ENCODE data around the gene SLK.

Gene SLK

DNA sequence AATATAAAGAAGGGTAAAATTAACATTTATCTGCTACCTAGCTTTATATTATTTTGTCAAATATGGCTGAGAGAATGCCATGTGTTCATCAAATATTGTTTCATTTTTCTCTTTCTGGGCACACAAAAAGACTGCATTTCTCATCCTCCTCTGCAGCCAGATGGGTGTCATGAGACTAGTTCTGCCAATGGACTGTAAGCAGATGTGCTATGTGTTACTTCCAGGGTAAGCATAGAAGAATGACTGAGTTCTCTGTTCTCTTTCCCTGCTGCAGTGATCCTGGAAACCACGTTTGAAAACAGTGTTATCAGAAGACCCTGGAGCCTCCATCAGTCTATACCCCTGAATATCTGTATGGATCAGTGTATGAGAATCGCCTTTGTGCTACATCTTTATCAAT, 24.1 kb upstream of the SLK start:
- no peak for DNase-seq

DNA sequence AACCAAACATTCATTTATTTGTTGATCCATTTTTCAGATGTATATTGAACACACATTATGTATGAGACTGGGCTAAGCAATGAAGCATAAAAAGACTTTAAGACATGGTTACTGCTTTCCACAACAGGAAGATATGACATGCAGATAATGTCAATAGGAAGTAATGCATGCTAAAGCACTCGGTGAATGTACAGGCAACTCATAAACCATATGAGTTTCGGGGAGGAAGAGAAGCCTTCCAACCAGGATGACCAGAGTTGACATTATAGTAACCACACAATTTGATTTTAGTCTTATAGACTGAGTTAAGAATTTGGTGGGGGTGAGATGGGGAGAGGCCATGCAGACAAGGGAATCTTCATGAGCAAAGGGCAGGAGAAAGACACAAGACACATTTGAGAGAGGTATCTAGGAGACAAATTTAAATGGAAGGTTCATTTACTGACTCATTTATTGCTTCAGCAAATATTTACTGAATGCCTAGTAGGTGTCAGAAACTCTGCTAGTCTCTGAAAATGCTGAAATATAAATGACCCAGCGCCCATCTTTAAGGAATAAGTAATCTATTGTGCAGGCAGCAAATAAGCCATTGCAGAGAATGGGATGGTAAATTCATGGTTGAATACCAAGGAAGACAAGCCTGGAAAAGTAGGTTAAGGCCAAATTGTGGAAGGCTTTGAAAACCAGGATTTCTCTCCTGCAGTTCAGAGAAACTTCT, 19.0 kb upstream of the SLK start:
- DNase-seq = no peak

DNA sequence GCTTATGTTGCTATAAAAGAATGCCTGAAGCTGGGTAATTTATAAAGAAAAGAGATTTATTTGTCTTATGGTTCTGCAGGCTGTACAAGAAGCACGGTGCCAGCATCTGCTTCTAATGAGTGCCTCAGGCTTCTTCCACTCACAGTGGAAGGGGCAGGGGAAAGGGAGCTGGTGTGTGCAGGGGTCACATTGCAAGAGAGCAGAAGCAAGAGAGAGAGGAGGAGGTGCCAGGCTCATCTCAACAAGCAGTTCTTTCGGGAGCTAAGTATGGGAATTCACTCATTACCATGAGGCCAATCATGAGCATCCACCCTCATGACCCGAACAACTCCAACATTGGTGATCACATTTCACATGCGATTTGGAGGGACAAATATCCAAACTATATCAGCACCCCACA, 17.2 kb upstream of the SLK start:
- DNase-seq = no peak

DNA sequence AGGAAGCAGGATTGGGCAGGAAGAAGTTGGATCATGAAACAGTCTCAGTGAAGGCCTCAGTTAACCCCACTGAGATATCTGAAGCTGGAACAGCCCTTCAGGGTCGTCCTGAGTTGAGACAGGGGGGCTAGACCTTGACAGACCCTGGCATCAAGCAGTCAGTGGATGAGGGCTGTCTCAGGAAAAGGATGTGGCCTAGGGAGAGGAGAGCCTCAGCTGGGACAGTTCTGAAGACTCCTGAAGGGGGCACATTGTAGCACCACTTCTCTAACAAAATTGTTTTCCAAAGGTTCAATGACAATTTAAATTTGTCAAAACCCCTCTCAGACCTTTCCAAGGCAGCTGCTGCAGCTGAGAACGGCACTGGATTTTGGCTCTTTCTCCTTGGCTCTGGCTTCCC, 15.8 kb upstream of the SLK start:
- no peak for DNase-seq

DNA sequence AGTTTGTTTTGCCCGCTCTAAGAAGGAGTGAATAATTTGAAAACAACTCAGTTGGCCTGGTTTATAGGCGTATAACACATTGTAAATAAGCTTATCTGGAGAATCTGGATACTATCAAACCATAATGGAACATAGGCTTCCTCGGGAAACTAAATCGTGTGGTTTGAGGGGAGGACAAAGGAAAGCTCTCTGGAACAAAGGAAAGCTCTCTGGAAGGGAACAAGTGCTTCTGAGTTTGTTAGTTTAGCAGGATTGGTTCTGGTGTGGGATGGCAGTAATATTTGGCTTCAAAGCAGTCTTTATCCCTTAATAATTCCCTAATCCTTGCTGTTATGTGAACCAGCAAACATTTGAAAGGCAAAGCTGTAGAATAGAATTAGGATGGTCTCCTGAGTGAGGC, 15.0 kb upstream of the SLK start:
- DNase-seq = no peak

DNA sequence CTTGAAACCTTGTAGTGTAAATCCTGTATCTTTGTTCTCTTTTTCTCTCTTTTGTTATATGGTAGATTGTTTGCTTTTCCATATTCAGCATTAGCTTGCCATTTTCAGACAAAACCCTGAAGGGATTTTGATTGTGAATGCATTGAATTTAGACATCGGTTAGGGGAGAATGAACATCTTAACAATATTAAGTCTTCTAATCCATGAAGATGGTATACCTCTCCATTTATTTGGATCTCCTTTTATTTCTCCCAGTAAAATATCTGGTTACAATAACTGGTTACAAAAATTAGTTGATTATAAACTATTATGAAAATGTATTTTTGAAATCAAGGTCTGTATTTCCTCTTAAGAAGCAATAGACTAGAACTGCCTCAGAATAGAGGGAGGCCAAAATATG, 12.4 kb upstream of the SLK start:
- no peak for DNase-seq

DNA sequence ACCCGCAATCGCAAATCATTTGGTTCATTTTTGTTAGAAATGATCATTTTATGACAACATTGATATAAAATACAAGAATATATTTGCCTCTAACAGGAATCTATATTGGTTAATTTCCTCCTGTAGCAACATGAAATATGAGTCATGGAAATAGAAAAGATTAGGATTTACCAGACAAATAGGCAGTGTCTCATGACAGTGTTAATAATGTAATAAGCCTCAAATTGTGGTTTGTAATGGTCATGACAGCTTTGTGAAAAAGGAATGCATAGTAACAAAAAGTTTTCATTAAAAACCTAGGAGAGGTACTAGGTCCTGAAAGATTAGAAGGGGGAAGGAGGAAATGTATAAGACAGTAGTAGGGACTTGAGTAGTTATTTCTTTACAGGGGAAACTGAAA, 7.9 kb upstream of the SLK start:
- no peak for DNase-seq

DNA sequence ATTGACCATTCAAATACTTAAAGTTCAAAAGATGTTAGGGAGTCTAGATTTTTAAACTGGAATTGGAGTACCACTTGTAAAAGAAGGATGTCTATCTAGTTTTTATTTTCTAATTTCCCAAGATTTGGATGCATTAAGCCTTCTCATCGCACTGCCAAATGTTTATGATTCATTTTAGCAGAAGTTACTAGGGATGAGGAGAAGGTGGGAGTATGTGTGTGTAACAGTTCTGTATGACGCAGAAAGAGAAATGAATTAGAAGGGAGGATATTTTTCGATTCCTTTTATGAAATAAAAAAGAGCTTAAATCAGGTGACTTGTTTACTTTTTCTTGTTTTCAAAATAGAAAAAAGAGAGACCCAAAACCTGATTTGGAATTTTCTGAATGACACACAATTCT, 6.8 kb upstream of the SLK start:
- no peak for DNase-seq

DNA sequence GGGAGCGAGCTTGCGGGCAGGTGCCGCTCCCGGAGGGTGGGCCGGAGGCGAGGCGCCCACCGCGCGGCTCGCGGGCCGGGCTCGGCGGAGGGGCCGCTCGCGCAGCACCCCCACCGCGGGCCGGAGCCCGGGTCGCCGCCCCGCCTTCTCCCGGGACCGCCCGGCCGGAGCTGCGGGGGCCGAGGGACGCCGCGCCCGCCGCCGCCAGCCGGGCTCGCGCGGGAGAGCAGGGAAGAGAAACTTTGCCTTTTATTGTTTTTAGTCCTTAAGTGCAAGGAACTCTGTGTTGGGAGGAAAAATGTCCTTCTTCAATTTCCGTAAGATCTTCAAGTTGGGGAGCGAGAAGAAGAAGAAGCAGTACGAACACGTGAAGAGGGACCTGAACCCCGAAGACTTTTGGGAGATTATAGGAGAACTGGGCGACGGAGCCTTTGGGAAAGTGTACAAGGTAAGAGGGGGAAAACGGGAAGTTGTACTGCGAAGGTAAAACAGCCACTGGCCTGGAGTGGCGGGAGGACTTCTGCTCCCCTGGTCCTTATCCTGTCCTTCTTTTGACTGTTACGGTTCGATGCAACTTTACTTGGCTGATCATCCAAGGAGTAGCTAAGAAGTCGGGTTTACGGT, 620 bp downstream of the SLK start:
- DNase-seq = peak in 1 of 2 donors; percentile 32

DNA sequence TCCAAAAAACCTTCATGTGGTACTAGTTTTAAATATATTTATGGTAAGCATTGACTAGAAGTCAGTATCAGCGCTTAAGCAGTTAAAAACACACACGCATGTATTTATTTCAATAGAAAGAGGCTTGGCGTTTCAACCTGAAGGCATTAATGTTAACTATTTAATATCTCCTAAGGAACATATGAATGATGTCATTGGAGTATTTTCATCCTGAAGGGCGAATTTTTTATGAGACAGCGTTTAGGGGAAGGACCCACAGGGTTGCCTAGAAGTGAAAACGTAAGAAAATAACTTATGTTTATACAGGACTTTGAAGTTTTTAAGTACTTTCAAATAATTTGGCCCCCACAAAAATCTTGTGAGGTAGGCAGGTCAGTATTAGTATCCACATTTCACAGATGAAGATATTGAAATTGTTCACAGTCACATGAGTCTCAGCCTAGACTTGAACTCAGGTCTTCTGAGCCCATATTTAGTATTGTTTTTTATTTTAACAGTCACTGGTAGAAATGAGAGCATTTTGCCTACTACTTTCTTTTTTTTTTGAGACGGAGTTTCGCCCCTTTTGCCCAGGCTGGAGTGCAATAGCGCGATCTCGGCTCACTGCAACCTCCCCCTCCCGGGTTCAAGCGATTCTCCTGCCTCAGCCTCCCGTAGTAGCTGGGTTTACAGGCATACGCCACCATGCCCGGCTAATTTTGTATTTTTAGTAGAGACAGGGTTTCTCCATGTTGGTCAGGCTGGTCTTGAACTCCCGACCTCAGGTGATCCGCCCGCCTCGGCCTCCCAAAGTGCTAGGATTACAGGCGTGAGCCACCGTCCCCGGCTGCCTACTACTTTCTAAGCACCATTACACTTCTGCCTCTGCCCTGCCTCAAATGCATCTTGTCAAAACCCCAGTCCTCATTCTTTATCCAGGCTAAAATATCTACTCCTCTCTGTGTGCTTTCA, 1.8 kb downstream of the SLK start:
- no peak for DNase-seq

DNA sequence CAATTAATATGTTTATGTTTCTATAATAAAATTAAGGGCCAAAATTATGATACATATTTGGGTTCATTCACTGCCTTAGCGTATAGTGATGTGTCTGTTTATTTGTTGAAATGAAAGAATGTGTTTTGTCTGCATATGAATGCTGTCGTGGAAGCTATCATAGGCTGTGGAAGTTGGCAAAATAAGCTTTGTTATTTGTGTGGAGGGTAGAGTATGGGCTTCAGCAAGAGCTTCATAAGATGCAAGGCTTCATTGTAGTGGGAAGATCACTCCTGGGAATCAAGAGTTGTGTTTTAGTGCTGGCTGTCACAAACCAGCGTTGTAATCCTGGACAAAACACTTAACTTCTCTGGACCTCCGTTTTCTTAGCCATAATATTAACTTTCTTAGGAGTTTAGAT, 2.5 kb downstream of the SLK start:
- no peak for DNase-seq

DNA sequence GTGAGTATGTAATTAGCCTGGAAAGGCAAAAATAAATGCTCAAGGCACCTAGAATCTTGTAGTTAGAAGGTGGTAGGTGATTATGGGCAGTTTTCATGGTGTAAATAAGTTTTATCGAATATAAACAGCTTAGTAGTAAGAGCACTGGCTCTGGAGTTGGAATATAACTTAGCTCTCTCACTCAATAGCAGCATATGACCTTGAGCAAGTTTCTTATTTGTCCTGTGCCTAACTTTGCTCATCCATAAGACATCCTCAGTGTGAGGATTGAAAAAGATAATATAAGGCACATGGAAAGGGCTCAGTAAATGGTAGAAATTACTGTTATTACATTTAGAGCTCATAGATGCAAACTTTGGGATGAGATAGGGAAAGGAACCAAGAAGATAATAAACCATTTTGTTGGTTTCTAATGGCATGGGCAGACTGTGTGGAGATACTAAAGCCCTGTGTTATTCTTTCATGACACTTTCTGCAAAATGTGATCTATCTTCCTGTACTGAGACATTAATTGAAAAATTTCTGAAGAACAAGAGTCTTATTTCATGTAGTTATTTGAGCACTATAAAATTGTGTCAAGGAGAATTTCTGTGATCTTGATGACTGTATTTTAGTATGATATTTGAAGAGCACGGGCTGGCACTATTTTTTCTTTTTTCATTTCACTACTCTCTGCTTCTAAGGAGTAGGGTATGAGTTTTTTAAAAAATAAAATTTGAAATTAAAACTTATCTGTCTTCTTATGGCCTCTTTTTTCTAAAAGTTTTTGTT, 3.1 kb downstream of the SLK start:
- no peak for DNase-seq

DNA sequence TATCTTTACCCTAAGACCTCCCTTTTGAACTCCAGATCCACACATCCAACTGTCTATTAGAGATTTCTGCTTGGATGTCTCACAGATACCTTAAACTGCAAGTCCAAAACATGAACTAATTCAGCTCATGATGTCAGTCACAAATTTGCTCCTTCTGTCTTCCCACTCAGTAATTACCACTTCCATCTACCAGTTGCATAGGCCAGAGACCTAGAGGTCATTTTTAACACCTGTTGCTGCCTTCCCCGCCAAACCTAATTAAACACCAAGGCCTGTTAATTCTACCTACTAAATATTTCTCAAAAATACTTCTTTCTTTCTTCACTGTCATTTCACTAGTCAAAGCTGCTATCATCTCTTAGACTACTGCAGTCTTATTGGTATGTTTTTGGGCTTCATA, 8.2 kb downstream of the SLK start:
- DNase-seq = no peak

DNA sequence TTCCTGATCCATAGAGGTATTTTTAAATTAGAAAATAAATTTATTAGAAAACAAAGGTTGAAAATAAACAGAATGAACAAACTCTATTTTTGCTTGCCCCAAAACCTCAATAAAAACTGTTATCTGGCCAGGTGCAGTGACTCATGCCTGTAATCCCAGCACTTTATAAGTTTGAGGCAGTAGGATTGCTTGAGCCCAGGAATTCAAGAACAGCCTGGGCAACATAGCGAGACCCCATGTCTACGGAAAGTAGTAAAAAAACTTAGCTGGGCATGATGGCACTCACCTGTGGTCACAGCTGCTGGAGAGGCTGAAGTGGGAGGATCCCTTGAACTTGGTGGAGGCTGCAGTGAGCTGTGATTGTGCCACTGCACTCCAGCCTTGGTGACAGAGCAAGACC, 10.3 kb downstream of the SLK start:
- no peak for DNase-seq

DNA sequence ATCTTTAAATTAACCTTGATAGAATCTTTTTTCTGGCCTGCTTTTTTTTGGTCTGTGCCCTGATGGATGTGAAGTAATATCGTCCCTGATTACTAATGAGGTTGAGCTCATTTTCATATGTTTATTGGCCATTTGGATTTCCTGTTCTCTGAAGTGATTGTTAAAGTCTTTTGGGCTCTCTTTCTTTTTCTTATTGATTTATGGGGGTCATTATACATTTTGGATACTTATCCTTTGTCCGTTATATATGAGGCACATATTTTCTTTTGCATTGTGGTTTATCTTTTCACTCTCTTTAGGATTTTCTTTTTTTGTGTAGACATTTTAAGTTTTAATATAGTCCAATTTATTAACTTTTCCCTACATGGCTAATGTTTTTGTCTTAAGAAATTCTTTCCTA, 12.6 kb downstream of the SLK start:
- no peak for DNase-seq

DNA sequence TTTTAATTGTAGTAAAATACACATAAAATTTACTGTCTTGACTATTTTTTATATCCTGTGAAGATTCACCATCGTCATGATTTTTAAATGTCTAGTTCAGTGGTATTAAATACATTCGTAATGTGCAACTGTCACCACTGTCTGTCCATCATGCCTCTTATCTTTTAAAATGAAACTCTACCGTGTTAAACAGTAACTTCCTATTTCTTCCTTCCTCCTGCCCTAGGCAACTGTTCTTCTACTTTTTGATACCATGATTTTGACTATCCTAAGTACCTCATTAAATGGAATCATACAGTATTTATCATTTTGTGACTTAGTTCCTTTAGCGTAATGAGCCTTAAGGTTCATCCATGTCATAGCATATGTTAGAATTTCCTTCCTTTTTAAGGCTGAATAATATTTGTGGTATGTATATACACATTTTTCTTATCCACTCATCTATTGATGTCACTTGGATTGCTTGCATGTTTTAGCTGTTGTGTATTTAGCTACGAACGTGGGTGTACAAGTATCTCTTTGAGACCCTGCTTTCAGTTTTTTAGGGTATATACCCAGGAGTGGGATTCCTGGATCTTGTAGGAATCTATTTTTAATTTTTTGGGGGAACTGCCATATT, 13.5 kb downstream of the SLK start:
- DNase-seq = no peak

DNA sequence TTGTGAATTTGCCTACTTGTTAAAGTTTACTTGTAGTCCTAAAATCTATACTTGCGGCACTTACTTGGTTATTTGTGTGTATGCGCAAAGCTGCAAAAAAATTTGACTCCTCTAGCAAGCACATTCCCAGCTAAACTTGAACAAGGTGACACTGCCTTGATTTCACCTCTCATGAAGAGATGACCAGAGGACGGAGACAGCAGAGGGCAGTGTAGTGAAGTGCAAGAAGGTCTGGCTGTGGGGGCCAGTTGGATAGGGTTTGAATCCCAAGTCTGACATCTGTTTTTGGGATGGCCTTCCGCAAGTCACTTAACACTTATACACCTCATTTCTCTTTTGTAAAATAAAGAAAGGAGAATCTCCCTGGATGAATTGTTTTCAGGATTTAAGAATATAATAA, 15.7 kb downstream of the SLK start:
- DNase-seq = no peak

DNA sequence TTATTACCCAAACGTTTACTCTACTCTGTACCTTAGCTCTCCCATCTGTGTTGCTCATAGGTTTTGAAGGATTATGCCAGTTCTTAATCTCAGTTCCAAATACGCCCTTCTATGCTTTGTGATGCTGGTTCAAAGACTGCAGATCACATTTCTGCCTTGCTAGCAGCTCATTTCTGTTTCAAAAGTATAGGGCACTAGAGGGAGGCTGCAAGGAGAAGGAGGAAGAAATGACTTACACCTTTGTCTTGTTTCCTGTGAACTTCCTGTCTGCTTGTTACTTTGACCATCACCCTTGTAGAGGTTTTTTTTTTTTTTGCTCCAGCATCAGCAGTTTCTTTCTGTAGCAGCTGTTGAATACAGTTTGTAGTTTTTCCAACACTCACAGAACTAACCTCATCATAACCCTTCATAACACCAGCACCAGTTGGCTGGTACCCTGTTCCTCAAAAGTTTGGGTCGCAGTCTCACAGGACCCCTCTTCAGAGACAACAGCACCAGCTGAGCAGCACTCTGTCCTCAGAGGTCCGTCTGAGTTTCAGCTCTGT, 16.5 kb downstream of the SLK start:
- peak in 1 of 2 donors; percentile 60 for DNase-seq

DNA sequence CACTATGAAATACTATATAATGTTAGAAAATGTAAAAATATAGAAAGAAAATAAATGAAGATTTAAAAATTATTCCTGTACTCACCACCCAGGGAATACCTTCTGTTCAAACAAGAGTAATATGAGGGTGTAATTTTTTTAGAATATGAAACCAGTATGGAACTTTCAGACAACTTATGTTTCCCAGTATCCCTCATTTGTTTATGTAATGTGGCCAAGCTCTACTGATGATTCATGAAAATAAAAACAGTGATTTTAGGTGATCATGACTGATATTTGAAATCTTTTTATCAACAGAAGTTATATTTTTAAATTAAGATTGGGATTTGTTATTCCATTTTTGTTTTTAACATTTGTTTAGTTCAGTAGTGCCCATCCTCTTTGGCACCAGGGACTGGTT, 18.8 kb downstream of the SLK start:
- DNase-seq = no peak

DNA sequence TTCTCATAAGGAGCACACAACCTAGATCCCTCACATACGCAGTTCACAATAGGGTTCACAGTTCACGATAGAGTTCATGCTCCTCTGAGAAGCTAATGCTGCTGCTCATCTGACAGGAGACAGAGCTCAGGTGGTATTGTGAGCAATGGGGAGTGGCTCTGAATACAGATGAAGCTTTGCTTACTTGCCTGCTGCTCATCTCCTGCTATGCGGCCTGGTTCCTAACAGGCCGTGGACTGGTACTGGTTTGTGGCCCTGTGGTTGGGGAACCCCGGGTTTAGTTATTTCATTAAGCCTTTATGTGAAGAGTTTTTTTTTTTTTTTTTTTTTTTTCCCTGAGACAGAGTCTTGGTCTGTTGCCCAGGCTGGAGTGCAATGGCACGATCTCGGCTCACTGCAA, 19.4 kb downstream of the SLK start:
- DNase-seq = peak; percentile 17 to 29

DNA sequence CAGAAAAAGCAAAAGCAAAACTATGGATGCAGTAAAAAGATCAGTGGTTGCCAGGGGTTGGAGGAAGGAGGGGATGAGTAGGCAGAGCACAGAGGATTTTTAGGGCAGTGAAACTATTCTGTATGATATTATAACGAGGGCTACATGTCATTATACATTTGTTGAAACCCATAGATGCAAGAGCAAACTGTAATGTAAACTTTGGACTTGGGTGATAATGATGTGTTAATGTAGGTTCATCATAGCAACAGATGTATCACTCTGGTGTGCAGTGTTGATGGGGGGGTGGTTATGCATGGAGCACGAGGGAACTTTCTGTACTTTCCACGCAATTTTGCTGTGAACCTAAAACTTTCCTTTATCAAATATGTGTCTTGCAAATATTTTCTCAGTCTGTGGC, 23.2 kb downstream of the SLK start:
- no peak for DNase-seq

DNA sequence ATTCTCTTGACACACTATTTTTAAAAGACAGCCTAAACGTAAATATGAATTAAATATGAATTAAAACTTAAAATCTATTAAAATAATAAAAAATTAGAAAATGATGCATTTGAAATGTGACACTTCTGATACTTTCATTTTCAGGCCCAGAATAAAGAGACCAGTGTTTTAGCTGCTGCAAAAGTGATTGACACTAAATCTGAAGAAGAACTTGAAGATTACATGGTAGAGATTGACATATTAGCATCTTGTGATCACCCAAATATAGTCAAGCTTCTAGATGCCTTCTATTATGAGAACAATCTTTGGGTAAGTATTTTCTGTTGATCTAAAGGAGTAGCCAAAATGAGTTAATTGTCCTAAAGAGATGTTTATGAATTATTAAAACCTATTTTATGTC, 23.6 kb downstream of the SLK start:
- no peak for DNase-seq
